ENCODE results near the gene MAPK8IP3. TPM values are rescaled to one million over a fixed set of nuclear protein-coding genes. Genes with fewer than 3 reads are reported as not detected.

Gene MAPK8IP3
- polyA plus RNA-seq, 1 donor (not counting 4 experiments of a cell fraction or from before 2014, with no cell fraction given): 11.7 TPM

- DNase-seq (ENCODE audit: low read depth, low spot score) (no peak), FAIRE-seq (no peak)
- Histone ChIP-seq H3K9ac (ENCODE audit: control insufficient read depth, extremely low read depth, insufficient read depth, low read length) (peak overlapping the region; percentile 85), H3K4me1 (ENCODE audit: control insufficient read depth, extremely low read depth, insufficient read depth, low read length) (peaks cover 63% of the 10 kb centered on the region), H3K9me3 (ENCODE audit: control insufficient read depth, low read depth, low read length) (peaks cover 3% of the 10 kb centered on the region), H3K4me3 (ENCODE audit: control insufficient read depth in 2 of 3, extremely low read depth in 1 of 3, insufficient read depth in 2 of 3, low read depth in 1 of 3, low read length in 3 of 3) (peak overlapping the region in 2 of 3 experiments; percentile 5 to 11), H3K27me3 (ENCODE audit: control insufficient read depth, extremely low read depth, insufficient read depth, low read length) (no peaks in the 10 kb centered on the region), H3K27ac (ENCODE audit: control insufficient read depth, insufficient read depth, low read length) (peak overlapping the region; percentile 98), H3K36me3 (ENCODE audit: control insufficient read depth in 2 of 2, extremely low read depth in 1 of 2, insufficient read depth in 2 of 2, low read length in 2 of 2) (peaks cover 24 to 63% of the 10 kb centered on the region in 2 experiments), H3K4me2 (ENCODE audit: control insufficient read depth, extremely low read depth, insufficient read depth, low read depth, low read length) (peak overlapping the region; percentile 60), H3K79me2 (ENCODE audit: control insufficient read depth, insufficient read depth, low read length) (peaks cover 72% of the 10 kb centered on the region), H4K20me1 (ENCODE audit: control insufficient read depth, extremely low read depth, insufficient read depth, low read length) (no peaks in the 10 kb centered on the region), H2AFZ (ENCODE audit: control insufficient read depth, low read length) (no peak overlapping the region), H3K9me1 (ENCODE audit: control insufficient read depth, extremely low read depth, insufficient read depth, low read length) (peaks cover 2% of the 10 kb centered on the region)
- dilution Hi-C loops (cut with MboI; ENCODE audit: extremely low pct_ligation_motif_present, low sequenced_read_pairs): no loop called here
- TF ChIP-seq, protein P1, sequence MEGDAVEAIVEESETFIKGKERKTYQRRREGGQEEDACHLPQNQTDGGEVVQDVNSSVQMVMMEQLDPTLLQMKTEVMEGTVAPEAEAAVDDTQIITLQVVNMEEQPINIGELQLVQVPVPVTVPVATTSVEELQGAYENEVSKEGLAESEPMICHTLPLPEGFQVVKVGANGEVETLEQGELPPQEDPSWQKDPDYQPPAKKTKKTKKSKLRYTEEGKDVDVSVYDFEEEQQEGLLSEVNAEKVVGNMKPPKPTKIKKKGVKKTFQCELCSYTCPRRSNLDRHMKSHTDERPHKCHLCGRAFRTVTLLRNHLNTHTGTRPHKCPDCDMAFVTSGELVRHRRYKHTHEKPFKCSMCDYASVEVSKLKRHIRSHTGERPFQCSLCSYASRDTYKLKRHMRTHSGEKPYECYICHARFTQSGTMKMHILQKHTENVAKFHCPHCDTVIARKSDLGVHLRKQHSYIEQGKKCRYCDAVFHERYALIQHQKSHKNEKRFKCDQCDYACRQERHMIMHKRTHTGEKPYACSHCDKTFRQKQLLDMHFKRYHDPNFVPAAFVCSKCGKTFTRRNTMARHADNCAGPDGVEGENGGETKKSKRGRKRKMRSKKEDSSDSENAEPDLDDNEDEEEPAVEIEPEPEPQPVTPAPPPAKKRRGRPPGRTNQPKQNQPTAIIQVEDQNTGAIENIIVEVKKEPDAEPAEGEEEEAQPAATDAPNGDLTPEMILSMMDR (optimal IDR thresholded peaks at IDR 0.05 in 1 of 3, IDR thresholded peaks at IDR 0.05 in 1 of 3, conservative IDR thresholded peaks at IDR 0.05 in 1 of 3; ENCODE audit: extremely low read depth in 1 of 3, insufficient read depth in 2 of 3, low read length in 3 of 3): no peak
- TF ChIP-seq EZH2 (IDR thresholded peaks at IDR 0.05; ENCODE audit: low read length): no peak
Observed at GRCh38 chr16:1689853-1690252, 16.1 kb upstream of the MAPK8IP3 start.

DNA sequence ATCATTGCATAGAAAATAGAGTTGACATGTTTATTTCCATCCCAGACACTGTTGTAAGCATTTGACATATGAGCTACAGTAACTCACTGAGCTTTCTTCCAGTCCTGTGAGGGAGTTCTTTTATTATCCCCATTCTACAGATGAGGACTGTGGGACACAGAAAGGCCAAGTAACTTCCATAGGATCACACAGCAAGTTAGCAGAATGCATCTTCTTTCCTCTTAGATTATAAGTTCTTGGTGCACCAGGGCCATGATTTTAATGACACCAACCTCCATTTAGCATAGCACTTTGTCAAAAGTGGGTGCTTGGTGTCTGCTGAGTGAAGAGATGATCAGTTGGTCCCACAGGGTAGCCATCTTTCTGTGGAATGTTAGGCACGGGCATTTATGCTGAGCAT lies 15.2 kb upstream of the MAPK8IP3 start:
- no peaks in the 10 kb centered on the region for H3K27me3 ChIP-seq (ENCODE audit: control insufficient read depth, extremely low read depth, insufficient read depth, low read length)
- peaks cover 19 to 60% of the 10 kb centered on the region in 2 experiments for H3K36me3 ChIP-seq (ENCODE audit: control insufficient read depth in 2 of 2, extremely low read depth in 1 of 2, insufficient read depth in 2 of 2, low read length in 2 of 2)
- dilution Hi-C loops (cut with MboI; ENCODE audit: extremely low pct_ligation_motif_present, low sequenced_read_pairs): no loop called here
- peak overlapping the region; percentile 74 for H3K9ac ChIP-seq (ENCODE audit: control insufficient read depth, extremely low read depth, insufficient read depth, low read length)
- FAIRE-seq (no peak), DNase-seq (ENCODE audit: low read depth, low spot score) (no peak)
- H3K4me2 ChIP-seq (ENCODE audit: control insufficient read depth, extremely low read depth, insufficient read depth, low read depth, low read length): peak overlapping the region; percentile 52
- TF ChIP-seq, protein P1 (optimal IDR thresholded peaks at IDR 0.05 in 1 of 3, IDR thresholded peaks at IDR 0.05 in 1 of 3, conservative IDR thresholded peaks at IDR 0.05 in 1 of 3; ENCODE audit: extremely low read depth in 1 of 3, insufficient read depth in 2 of 3, low read length in 3 of 3): no peak
- no peak for TF ChIP-seq EZH2 (IDR thresholded peaks at IDR 0.05; ENCODE audit: low read length)
- H3K9me1 ChIP-seq (ENCODE audit: control insufficient read depth, extremely low read depth, insufficient read depth, low read length): peaks cover 2% of the 10 kb centered on the region
- no peak overlapping the region for H3K4me3 ChIP-seq (ENCODE audit: control insufficient read depth in 2 of 3, extremely low read depth in 1 of 3, insufficient read depth in 2 of 3, low read depth in 1 of 3, low read length in 3 of 3)
- peaks cover 3% of the 10 kb centered on the region for H3K9me3 ChIP-seq (ENCODE audit: control insufficient read depth, low read depth, low read length)
- H3K4me1 ChIP-seq (ENCODE audit: control insufficient read depth, extremely low read depth, insufficient read depth, low read length): peaks cover 63% of the 10 kb centered on the region
- H3K27ac ChIP-seq (ENCODE audit: control insufficient read depth, insufficient read depth, low read length): peak overlapping the region; percentile 98
- H2AFZ ChIP-seq (ENCODE audit: control insufficient read depth, low read length): no peak overlapping the region
- peaks cover 66% of the 10 kb centered on the region for H3K79me2 ChIP-seq (ENCODE audit: control insufficient read depth, insufficient read depth, low read length)
- H4K20me1 ChIP-seq (ENCODE audit: control insufficient read depth, extremely low read depth, insufficient read depth, low read length): no peaks in the 10 kb centered on the region

All from keratinocyte (primary cell).